H1 (cell line): ENCODE measurements around the gene PTPN13. TPM values are rescaled to one million over a fixed set of nuclear protein-coding genes. Genes with fewer than 3 reads are reported as not detected.

Experiments
- CTBP2 ChIP-seq: IDR thresholded peaks from 2 replicates; pipeline ENCODE4 v1.7.0; 2011; ENCODE audit warnings: borderline replicate concordance, mild to moderate bottlenecking, moderate library complexity, mixed read lengths, low read length; ENCODE audit not compliant: insufficient read depth, insufficient read length
- polyA plus RNA-seq, 7 experiments: library from polyadenylated mRNA; depleted of rRNA in 3 of 7; stranded (reverse) in 5 of 7; unstranded in 2 of 7; fragments of >200 nt in 5 of 7; fragments of 200-250 nt in 2 of 7; gene quantifications; 1 replicate in 5 of 7; 2 replicates in 1 of 7; 4 replicates in 1 of 7; pipeline versions ENCODE4 v1.2.1 to v1.2.3, GENCODE V29; 2011 to 2013; ENCODE audit warnings: missing spikeins in 2 of 7, mixed read lengths in 2 of 7
- total RNA-seq: library from RNA; stranded (reverse); fragmentation: NEBNext Ultra II Directional; extraction: Animal tissue kit (Norgen Biotek cat#: 25700); gene quantifications from 2 replicates; pipeline ENCODE4 v1.2.1, GENCODE V29; 2021

The PTPN13 gene
- total and polyA plus RNA-seq, 2 of the 8 experiments (the other 6 are each of a cell fraction or from before 2014, with no cell fraction given) = 12.7 to 57.9 TPM

DNA sequence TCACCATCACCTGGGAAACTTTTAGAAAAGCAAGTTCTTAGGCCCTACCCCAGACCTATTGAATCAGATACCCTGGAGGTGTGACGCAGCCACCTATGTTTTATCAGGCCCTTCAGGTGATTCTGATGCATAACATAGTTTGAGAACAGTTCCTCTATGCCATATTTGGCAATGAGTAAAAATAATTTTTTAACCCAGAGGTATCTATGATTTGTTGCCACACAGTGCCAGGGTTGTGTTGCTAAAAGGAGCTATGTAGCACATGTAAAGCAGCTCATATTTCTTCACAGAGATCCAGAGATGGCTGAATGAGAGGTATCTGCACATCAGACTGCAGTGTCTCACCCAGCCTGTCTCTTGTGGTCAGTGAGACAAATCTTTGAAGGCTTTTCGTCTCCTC lies 85.3 kb downstream of the PTPN13 start (continued):
- TF ChIP-seq CTBP2 = no peak
